Mammary epithelial cell (primary cell): ENCODE measurements around the gene COMT.

Source experiments
- EZH2 ChIP-seq: IDR thresholded peaks from 2 replicates; pipeline ENCODE4 v1.6.1; 2012; ENCODE audit warnings: low read length, inconsistent platforms, borderline replicate concordance
- TF ChIP-seq, protein P1 (sequence below), 2 donors: IDR thresholded peaks in 1 of 2; conservative IDR thresholded peaks in 1 of 2; 2 replicates each; pipeline ENCODE4 v1.5.1; 2011 to 2012; ENCODE audit warnings: inconsistent platforms in 2 of 2, low read length in 2 of 2, mild to moderate bottlenecking in 2 of 2, control low read depth in 1 of 2, low read depth in 1 of 2; ENCODE audit not compliant: insufficient read depth in 1 of 2; ENCODE audit errors: extremely low read depth in 1 of 2

DNA sequence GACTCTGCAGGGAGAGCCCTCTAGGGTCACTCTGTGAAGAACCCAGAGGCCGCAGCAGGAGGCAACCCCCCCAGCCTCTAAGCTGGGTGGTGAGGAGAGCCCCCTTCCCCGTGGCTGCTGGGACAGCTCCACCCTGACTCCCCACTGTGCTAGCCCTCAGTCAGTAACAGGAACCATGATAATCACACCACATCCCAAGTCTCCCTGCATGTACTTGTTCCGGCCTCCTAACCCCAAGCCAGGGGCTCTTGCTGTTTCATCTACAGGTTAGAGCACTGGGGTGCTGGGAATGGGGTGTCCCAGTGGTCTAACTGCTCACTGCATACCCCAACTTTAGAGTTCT lies 48.1 kb downstream of the COMT start:
- TF ChIP-seq, protein P1, sequence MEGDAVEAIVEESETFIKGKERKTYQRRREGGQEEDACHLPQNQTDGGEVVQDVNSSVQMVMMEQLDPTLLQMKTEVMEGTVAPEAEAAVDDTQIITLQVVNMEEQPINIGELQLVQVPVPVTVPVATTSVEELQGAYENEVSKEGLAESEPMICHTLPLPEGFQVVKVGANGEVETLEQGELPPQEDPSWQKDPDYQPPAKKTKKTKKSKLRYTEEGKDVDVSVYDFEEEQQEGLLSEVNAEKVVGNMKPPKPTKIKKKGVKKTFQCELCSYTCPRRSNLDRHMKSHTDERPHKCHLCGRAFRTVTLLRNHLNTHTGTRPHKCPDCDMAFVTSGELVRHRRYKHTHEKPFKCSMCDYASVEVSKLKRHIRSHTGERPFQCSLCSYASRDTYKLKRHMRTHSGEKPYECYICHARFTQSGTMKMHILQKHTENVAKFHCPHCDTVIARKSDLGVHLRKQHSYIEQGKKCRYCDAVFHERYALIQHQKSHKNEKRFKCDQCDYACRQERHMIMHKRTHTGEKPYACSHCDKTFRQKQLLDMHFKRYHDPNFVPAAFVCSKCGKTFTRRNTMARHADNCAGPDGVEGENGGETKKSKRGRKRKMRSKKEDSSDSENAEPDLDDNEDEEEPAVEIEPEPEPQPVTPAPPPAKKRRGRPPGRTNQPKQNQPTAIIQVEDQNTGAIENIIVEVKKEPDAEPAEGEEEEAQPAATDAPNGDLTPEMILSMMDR (conservative IDR thresholded peaks at IDR 0.05 in 1 of 2, IDR thresholded peaks at IDR 0.05 in 1 of 2; ENCODE audit: extremely low read depth in 1 of 2, insufficient read depth in 1 of 2, low read depth in 1 of 2, low read length in 2 of 2) = no peak
- no peak for TF ChIP-seq EZH2
